Stomach (tissue), 9 donors: Measurements from ENCODE around the gene DGCR6L. TPM values are rescaled to one million over a fixed set of nuclear protein-coding genes. Genes with fewer than 3 reads are reported as not detected.
"Not testable (repeated sequence)": the region's sequence is repeated elsewhere in the genome, so short reads cannot be mapped to it uniquely, and the experiment has no call there.

Experiments used
- DNase-seq, 2 donors: peaks; one replicate each; pipeline versions ENCODE4 v3.0.0 to v3.0.0-alpha.2; 2013 to 2019
- H3K27ac ChIP-seq, 5 donors: fragments of 200-600 bp in 4 of 5; sonication (generic) in 4 of 5; one replicate each; pipeline ENCODE4 v1.5.1; 2013 to 2019; ENCODE audit warnings: mild to moderate bottlenecking in 1 of 5, moderate library complexity in 1 of 5
- H3K27me3 ChIP-seq, 3 donors: fragments of 200-600 bp; sonication (generic); one replicate each; pipeline ENCODE4 v1.5.1; 2017 to 2019; ENCODE audit warnings: mixed run types in 1 of 3
- H3K36me3 ChIP-seq, 4 donors: fragments of 200-600 bp; sonication (generic); 1 replicate in 3 of 4; 2 replicates in 1 of 4; pipeline ENCODE4 v1.5.1; 2016 to 2019
- H3K4me1 ChIP-seq, 4 donors: fragments of 200-600 bp; sonication (generic); one replicate each; pipeline ENCODE4 v1.5.1; 2016 to 2019
- H3K4me3 ChIP-seq, 4 donors: fragments of 200-600 bp; sonication (generic) in 3 of 4; one replicate each; pipeline ENCODE4 v1.5.1; 2016 to 2019; ENCODE audit warnings: mild to moderate bottlenecking in 1 of 4
- H3K9me3 ChIP-seq, 4 donors: fragments of 200-600 bp; sonication (generic); one replicate each; pipeline ENCODE4 v1.5.1; 2016 to 2019
- CTCF ChIP-seq, 7 experiments: fragments of 450-650 bp in 4 of 7; fragments of 200-600 bp in 3 of 7; sonication (generic) in 3 of 7; IDR thresholded peaks; one replicate each; pipeline ENCODE4 v1.5.1; 2016 to 2019; ENCODE audit warnings: antibody characterized with exemption in 7 of 7, control low read depth in 2 of 7, mild to moderate bottlenecking in 1 of 7
- EP300 ChIP-seq: sonication (generic); formaldehyde crosslinking; IDR thresholded peaks from one replicate; pipeline ENCODE4 v1.6.1; 2017; ENCODE audit warnings: antibody characterized with exemption
- POLR2A ChIP-seq, 4 donors: fragments of 450-650 bp; IDR thresholded peaks; one replicate each; pipeline ENCODE4 v1.6.1; 2016; ENCODE audit warnings: antibody characterized with exemption in 4 of 4, control low read depth in 2 of 4, mild to moderate bottlenecking in 1 of 4, moderate library complexity in 1 of 4
- POLR2AphosphoS5 ChIP-seq, 3 donors: sonication (generic); formaldehyde crosslinking; IDR thresholded peaks; one replicate each; pipeline ENCODE4 v1.6.1; 2016; ENCODE audit warnings: antibody characterized with exemption in 3 of 3
- WGBS, 5 donors: extraction: QIAGEN DNeasy Blood & Tissue Kit in 3 of 5; methylation state at CpG; one replicate each; pipeline versions ENCODE4 v1.1.5 to v1.1.7; 2013 to 2018; 5-methylcytosine and 5-hydroxymethylcytosine counted together
- intact Hi-C: fragments of 100-400 bp; cut with DNase I; formaldehyde crosslinking; loops from one replicate; pipeline ENCODE4 v1.15.1; 2023; ENCODE audit warnings: low total_unique reads
- polyA plus RNA-seq, 3 donors: library from polyadenylated mRNA; stranded (reverse); fragments of 200-250 nt; gene quantifications; one replicate each; pipeline ENCODE4 v1.2.3, GENCODE V29; 2013
- total RNA-seq, 5 donors: library from RNA; depleted of rRNA; stranded (reverse); fragments of >200 nt; gene quantifications; one replicate each; pipeline versions ENCODE4 v1.1.0 to v1.2.3, GENCODE V29; 2014 to 2016
- donor health status: healthy with polysubstance abuse.
- donor health status: Bipolar disorder and iron deficiency.
- donor health status: healthy.

The DGCR6L gene
- total and polyA plus RNA-seq, 8 donors = 21.4 to 148 (median 71.1) TPM

- intact Hi-C loops = loop anchor here (5.0 kb wide), 1 partner anchor 129 kb away; no protein-coding TSS in a partner anchor
- not testable (repeated sequence) for H3K27ac ChIP-seq
- 12 to 21% (median 16%) methylated on average over 7 to 8 of the region's 8 CpGs for WGBS, 5 donors
Observed at GRCh38 chr22:20286312-20286660, 33.6 kb downstream of the DGCR6L start.

GRCh38 chr22:20285473-20286311, 34.2 kb downstream of the DGCR6L start:
- DNase-seq = peak; percentile 83 to 87
- not testable (repeated sequence) for H3K9me3 ChIP-seq, H3K36me3 ChIP-seq, H3K4me3 ChIP-seq, H3K4me1 ChIP-seq, H3K27ac ChIP-seq
- intact Hi-C loops = loop anchor here (5.0 kb wide), 1 partner anchor 128 kb away; no protein-coding TSS in a partner anchor
- TF ChIP-seq CTCF (IDR thresholded peaks at IDR 0.05) = peak in 5 of 7 experiments; percentile 30 to 88 (median 86)
- 16 to 29% (median 21%) methylated on average over 3 to 10 of the region's 12 CpGs for WGBS, 5 donors
- H3K27me3 ChIP-seq = peaks cover 0 to 34% (median 3%) of the 10 kb centered on the region in 3 donors

More at GRCh38 chr22:20286312-20286660, 33.6 kb downstream of the DGCR6L start:
- not testable (repeated sequence) for H3K4me3 ChIP-seq, H3K36me3 ChIP-seq, H3K9me3 ChIP-seq, DNase-seq, H3K4me1 ChIP-seq
- peaks cover 0 to 37% (median 3%) of the 10 kb centered on the region in 3 donors for H3K27me3 ChIP-seq

- H3K4me3 ChIP-seq = no peak overlapping the region
- no peak for DNase-seq
- no peaks in the 10 kb centered on the region for H3K36me3 ChIP-seq
- intact Hi-C loops = loop anchor here (5.0 kb wide), 1 partner anchor 127 kb away; no protein-coding TSS in a partner anchor
- H3K4me1 ChIP-seq = no peaks in the 10 kb centered on the region
- H3K27ac ChIP-seq = no peak overlapping the region
- WGBS, 5 donors = 83 to 92% (median 85%) methylated on average over 12 to 13 of the region's 13 CpGs
- H3K27me3 ChIP-seq = peaks cover 0 to 27% (median 3%) of the 10 kb centered on the region in 3 donors
- TF ChIP-seq EP300 (no peak), CTCF (IDR thresholded peaks at IDR 0.05) (no peak), POLR2A (IDR thresholded peaks at IDR 0.05) (no peak), POLR2AphosphoS5 (IDR thresholded peaks at IDR 0.05) (no peak)
- no peaks in the 10 kb centered on the region for H3K9me3 ChIP-seq
Observed at GRCh38 chr22:20284471-20285086, 35.3 kb downstream of the DGCR6L start.

- DNase-seq = no peak
- no peak for TF ChIP-seq POLR2AphosphoS5 (IDR thresholded peaks at IDR 0.05)
- TF ChIP-seq EP300 = no peak
- no peak for TF ChIP-seq CTCF (IDR thresholded peaks at IDR 0.05)
- TF ChIP-seq POLR2A (IDR thresholded peaks at IDR 0.05) = no peak
- H3K36me3 ChIP-seq = no peaks in the 10 kb centered on the region
- intact Hi-C loops = no loop called here
- WGBS, 5 donors = 53 to 73% (median 68%) methylated on average over 5 of the region's 5 CpGs
- no peaks in the 10 kb centered on the region for H3K9me3 ChIP-seq
- H3K4me3 ChIP-seq = no peak overlapping the region
- no peak overlapping the region for H3K27ac ChIP-seq
- peaks cover 0 to 23% (median 3%) of the 10 kb centered on the region in 3 donors for H3K27me3 ChIP-seq
- no peaks in the 10 kb centered on the region for H3K4me1 ChIP-seq
Observed at GRCh38 chr22:20283674-20284066, 36.2 kb downstream of the DGCR6L start.
